ENCODE data around the gene FARP2.

Gene FARP2

DNA sequence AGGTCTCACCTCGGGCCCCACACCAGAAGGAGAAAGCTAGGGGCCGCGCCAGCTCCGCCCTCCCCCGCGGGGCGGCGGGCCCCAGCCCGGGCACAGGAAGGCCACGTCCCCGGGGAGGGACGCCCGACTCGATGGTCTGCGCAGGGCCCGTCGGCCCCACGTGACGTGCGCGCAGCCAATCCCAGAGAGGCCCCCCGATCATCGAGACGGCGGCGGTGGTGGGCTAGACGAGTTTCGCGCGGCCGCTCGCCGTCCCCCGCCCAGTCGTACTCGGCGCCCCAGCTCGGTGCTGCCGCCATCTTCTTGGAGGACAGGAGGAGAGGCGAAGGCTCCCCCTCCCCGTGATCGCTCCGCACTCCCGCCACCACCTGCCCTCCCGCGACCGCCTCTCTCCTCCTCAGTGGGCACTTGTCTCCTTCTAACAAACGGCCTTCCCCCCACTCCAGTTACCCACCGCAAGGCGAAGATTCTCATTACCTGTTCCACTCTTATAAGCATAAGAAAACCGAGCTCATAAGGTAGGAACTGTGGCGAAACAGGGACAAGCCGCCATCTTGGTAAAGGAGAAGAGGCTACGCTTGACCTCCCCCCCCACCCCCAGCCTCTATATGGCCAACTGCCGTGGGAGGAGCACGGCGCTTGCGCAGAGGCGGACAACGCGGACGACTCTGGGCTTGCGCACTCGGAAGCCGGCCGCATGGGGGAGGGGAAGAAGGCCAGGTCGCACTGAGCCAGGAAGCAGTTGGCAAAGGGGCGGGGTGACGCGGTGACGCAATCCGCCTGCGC is 40.8 kb upstream of the FARP2 start, which contains the start of gene HDLBP (continued):
- TF ChIP-seq, protein P1, sequence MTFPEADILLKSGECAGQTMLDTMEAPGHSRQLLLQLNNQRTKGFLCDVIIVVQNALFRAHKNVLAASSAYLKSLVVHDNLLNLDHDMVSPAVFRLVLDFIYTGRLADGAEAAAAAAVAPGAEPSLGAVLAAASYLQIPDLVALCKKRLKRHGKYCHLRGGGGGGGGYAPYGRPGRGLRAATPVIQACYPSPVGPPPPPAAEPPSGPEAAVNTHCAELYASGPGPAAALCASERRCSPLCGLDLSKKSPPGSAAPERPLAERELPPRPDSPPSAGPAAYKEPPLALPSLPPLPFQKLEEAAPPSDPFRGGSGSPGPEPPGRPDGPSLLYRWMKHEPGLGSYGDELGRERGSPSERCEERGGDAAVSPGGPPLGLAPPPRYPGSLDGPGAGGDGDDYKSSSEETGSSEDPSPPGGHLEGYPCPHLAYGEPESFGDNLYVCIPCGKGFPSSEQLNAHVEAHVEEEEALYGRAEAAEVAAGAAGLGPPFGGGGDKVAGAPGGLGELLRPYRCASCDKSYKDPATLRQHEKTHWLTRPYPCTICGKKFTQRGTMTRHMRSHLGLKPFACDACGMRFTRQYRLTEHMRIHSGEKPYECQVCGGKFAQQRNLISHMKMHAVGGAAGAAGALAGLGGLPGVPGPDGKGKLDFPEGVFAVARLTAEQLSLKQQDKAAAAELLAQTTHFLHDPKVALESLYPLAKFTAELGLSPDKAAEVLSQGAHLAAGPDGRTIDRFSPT (tag by site-specific recombination; IDR thresholded peaks at IDR 0.05) = peak; percentile 93
- no peak for TF ChIP-seq ZNF114 (tag by site-specific recombination; IDR thresholded peaks at IDR 0.05)
- no peak for TF ChIP-seq MEIS1 (CRISPR knock-in tag; IDR thresholded peaks at IDR 0.05; ENCODE audit: borderline replicate concordance)
- peak; percentile 72 for TF ChIP-seq ZFHX2 (tag by site-specific recombination; conservative IDR thresholded peaks at IDR 0.05)
- TF ChIP-seq EGR2 (tag by site-specific recombination; IDR thresholded peaks at IDR 0.05; ENCODE audit: low read depth) = peak; percentile 53
- no peak for TF ChIP-seq KLF7 (tag by site-specific recombination; IDR thresholded peaks at IDR 0.05; ENCODE audit: borderline replicate concordance)
- TF ChIP-seq, protein P2, sequence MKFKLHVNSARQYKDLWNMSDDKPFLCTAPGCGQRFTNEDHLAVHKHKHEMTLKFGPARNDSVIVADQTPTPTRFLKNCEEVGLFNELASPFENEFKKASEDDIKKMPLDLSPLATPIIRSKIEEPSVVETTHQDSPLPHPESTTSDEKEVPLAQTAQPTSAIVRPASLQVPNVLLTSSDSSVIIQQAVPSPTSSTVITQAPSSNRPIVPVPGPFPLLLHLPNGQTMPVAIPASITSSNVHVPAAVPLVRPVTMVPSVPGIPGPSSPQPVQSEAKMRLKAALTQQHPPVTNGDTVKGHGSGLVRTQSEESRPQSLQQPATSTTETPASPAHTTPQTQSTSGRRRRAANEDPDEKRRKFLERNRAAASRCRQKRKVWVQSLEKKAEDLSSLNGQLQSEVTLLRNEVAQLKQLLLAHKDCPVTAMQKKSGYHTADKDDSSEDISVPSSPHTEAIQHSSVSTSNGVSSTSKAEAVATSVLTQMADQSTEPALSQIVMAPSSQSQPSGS (tag by site-specific recombination; IDR thresholded peaks at IDR 0.05; ENCODE audit: low read depth) = no peak
- TF ChIP-seq, protein P3, sequence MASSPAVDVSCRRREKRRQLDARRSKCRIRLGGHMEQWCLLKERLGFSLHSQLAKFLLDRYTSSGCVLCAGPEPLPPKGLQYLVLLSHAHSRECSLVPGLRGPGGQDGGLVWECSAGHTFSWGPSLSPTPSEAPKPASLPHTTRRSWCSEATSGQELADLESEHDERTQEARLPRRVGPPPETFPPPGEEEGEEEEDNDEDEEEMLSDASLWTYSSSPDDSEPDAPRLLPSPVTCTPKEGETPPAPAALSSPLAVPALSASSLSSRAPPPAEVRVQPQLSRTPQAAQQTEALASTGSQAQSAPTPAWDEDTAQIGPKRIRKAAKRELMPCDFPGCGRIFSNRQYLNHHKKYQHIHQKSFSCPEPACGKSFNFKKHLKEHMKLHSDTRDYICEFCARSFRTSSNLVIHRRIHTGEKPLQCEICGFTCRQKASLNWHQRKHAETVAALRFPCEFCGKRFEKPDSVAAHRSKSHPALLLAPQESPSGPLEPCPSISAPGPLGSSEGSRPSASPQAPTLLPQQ (tag by site-specific recombination; IDR thresholded peaks at IDR 0.05) = peak; percentile 97
- no peak for TF ChIP-seq ZNF837 (tag by site-specific recombination; IDR thresholded peaks at IDR 0.05)
- TF ChIP-seq MZF1 (tag by site-specific recombination; IDR thresholded peaks at IDR 0.05; ENCODE audit: borderline replicate concordance) = no peak
- TF ChIP-seq, protein P4, sequence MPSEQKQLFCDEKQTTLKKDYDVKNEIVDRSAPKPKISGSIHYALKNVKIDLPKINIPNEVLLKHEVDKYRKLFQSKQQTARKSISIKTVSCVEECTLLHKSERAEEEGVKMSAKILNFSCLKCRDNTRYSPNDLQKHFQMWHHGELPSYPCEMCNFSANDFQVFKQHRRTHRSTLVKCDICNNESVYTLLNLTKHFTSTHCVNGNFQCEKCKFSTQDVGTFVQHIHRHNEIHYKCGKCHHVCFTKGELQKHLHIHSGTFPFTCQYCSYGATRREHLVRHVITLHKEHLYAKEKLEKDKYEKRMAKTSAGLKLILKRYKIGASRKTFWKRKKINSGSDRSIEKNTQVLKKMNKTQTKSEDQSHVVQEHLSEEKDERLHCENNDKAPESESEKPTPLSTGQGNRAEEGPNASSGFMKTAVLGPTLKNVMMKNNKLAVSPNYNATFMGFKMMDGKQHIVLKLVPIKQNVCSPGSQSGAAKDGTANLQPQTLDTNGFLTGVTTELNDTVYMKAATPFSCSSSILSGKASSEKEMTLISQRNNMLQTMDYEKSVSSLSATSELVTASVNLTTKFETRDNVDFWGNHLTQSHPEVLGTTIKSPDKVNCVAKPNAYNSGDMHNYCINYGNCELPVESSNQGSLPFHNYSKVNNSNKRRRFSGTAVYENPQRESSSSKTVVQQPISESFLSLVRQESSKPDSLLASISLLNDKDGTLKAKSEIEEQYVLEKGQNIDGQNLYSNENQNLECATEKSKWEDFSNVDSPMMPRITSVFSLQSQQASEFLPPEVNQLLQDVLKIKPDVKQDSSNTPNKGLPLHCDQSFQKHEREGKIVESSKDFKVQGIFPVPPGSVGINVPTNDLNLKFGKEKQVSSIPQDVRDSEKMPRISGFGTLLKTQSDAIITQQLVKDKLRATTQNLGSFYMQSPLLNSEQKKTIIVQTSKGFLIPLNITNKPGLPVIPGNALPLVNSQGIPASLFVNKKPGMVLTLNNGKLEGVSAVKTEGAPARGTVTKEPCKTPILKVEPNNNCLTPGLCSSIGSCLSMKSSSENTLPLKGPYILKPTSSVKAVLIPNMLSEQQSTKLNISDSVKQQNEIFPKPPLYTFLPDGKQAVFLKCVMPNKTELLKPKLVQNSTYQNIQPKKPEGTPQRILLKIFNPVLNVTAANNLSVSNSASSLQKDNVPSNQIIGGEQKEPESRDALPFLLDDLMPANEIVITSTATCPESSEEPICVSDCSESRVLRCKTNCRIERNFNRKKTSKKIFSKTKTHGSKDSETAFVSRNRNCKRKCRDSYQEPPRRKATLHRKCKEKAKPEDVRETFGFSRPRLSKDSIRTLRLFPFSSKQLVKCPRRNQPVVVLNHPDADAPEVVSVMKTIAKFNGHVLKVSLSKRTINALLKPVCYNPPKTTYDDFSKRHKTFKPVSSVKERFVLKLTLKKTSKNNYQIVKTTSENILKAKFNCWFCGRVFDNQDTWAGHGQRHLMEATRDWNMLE (tag by site-specific recombination; conservative IDR thresholded peaks at IDR 0.05; ENCODE audit: low read depth) = peak; percentile 20; the same call in 1 of the 2 replicates
- TF ChIP-seq ZNF2 (tag by site-specific recombination; IDR thresholded peaks at IDR 0.05) = peak; percentile 91
- TF ChIP-seq, protein P5, sequence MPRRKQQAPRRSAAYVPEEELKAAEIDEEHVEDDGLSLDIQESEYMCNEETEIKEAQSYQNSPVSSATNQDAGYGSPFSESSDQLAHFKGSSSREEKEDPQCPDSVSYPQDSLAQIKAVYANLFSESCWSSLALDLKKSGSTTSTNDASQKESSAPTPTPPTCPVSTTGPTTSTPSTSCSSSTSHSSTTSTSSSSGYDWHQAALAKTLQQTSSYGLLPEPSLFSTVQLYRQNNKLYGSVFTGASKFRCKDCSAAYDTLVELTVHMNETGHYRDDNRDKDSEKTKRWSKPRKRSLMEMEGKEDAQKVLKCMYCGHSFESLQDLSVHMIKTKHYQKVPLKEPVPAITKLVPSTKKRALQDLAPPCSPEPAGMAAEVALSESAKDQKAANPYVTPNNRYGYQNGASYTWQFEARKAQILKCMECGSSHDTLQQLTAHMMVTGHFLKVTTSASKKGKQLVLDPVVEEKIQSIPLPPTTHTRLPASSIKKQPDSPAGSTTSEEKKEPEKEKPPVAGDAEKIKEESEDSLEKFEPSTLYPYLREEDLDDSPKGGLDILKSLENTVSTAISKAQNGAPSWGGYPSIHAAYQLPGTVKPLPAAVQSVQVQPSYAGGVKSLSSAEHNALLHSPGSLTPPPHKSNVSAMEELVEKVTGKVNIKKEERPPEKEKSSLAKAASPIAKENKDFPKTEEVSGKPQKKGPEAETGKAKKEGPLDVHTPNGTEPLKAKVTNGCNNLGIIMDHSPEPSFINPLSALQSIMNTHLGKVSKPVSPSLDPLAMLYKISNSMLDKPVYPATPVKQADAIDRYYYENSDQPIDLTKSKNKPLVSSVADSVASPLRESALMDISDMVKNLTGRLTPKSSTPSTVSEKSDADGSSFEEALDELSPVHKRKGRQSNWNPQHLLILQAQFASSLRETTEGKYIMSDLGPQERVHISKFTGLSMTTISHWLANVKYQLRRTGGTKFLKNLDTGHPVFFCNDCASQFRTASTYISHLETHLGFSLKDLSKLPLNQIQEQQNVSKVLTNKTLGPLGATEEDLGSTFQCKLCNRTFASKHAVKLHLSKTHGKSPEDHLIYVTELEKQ (tag by site-specific recombination; IDR thresholded peaks at IDR 0.05; ENCODE audit: borderline replicate concordance) = no peak
- TF ChIP-seq ZNF621 (tag by site-specific recombination; IDR thresholded peaks at IDR 0.05) = no peak
- peak; percentile 77 for TF ChIP-seq ZNF629 (tag by site-specific recombination; IDR thresholded peaks at IDR 0.05)
- TF ChIP-seq RBAK (tag by site-specific recombination; IDR thresholded peaks at IDR 0.05) = no peak
- peak; percentile 72 for TF ChIP-seq KLF8 (tag by site-specific recombination; IDR thresholded peaks at IDR 0.05)
- no peak for TF ChIP-seq ZNF239 (tag by site-specific recombination; IDR thresholded peaks at IDR 0.05)
- TF ChIP-seq, protein P6, sequence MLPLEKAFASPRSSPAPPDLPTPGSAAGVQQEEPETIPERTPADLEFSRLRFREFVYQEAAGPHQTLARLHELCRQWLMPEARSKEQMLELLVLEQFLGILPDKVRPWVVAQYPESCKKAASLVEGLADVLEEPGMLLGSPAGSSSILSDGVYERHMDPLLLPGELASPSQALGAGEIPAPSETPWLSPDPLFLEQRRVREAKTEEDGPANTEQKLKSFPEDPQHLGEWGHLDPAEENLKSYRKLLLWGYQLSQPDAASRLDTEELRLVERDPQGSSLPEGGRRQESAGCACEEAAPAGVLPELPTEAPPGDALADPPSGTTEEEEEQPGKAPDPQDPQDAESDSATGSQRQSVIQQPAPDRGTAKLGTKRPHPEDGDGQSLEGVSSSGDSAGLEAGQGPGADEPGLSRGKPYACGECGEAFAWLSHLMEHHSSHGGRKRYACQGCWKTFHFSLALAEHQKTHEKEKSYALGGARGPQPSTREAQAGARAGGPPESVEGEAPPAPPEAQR (tag by site-specific recombination; IDR thresholded peaks at IDR 0.05) = no peak
- TF ChIP-seq ZNF202 (tag by site-specific recombination; IDR thresholded peaks at IDR 0.05; ENCODE audit: borderline replicate concordance) = no peak
- no peak for TF ChIP-seq ZNF677 (tag by site-specific recombination; IDR thresholded peaks at IDR 0.05)
- no peak for TF ChIP-seq ZNF707 (tag by site-specific recombination; IDR thresholded peaks at IDR 0.05)
- no peak for TF ChIP-seq ZNF211 (tag by site-specific recombination; IDR thresholded peaks at IDR 0.05; ENCODE audit: low read depth)
- no peak for TF ChIP-seq ZNF19 (tag by site-specific recombination; IDR thresholded peaks at IDR 0.05; ENCODE audit: low read depth)

Data from HEK293 (cell line).